Stomach smooth muscle (tissue), 2 donors: Measurements from ENCODE around the gene FOXL2.

Experiments
- H3K27ac ChIP-seq: one replicate; pipeline ENCODE4 v1.7.0; 2013; ENCODE audit warnings: mild to moderate bottlenecking, low read length, inconsistent platforms
- H3K27me3 ChIP-seq, 2 donors: one replicate each; pipeline ENCODE4 v1.7.0; 2013; ENCODE audit warnings: low read length in 2 of 2; ENCODE audit not compliant: insufficient read depth in 2 of 2, control insufficient read depth in 1 of 2
- H3K36me3 ChIP-seq, 2 donors: one replicate each; pipeline ENCODE4 v1.7.0; 2013; ENCODE audit warnings: low read length in 2 of 2; ENCODE audit not compliant: control insufficient read depth in 2 of 2, insufficient read depth in 2 of 2
- H3K4me1 ChIP-seq: one replicate; pipeline ENCODE4 v1.7.0; 2013; ENCODE audit warnings: low read length; ENCODE audit not compliant: control insufficient read depth, insufficient read depth
- H3K4me3 ChIP-seq, 2 donors: one replicate each; pipeline ENCODE4 v1.7.0; 2013; ENCODE audit warnings: low read length in 2 of 2
- H3K9ac ChIP-seq, 2 donors: one replicate each; pipeline ENCODE4 v1.7.0; 2013; ENCODE audit warnings: low read length in 2 of 2, mild to moderate bottlenecking in 1 of 2
- H3K9me3 ChIP-seq, 2 donors: one replicate each; pipeline ENCODE4 v1.7.0; 2013; ENCODE audit warnings: low read length in 2 of 2; ENCODE audit not compliant: control insufficient read depth in 2 of 2
- donor health status: healthy.
- donor health status: Pancreatic carcinoma.

The FOXL2 gene

GRCh38 chr3:138909904-138910303 lies 37.0 kb downstream of the FOXL2 start:
- Histone ChIP-seq H3K4me3 (no peak overlapping the region), H3K4me1 (peaks cover 2% of the 10 kb centered on the region), H3K9ac (no peak overlapping the region), H3K27ac (no peak overlapping the region), H3K9me3 (no peaks in the 10 kb centered on the region), H3K27me3 (no peaks in the 10 kb centered on the region), H3K36me3 (no peaks in the 10 kb centered on the region)

GRCh38 chr3:138908846-138909245 lies 38.1 kb downstream of the FOXL2 start:
- Histone ChIP-seq H3K27me3 (no peaks in the 10 kb centered on the region), H3K27ac (no peak overlapping the region), H3K4me3 (no peak overlapping the region), H3K36me3 (no peaks in the 10 kb centered on the region), H3K4me1 (no peaks in the 10 kb centered on the region), H3K9me3 (no peaks in the 10 kb centered on the region), H3K9ac (no peak overlapping the region)

GRCh38 chr3:138907539-138907938 lies 39.4 kb downstream of the FOXL2 start:
- H3K36me3 ChIP-seq: no peaks in the 10 kb centered on the region

GRCh38 chr3:138902171-138902570 lies 44.8 kb downstream of the FOXL2 start:
- Histone ChIP-seq H3K36me3 (no peaks in the 10 kb centered on the region), H3K9me3 (no peaks in the 10 kb centered on the region), H3K27ac (no peak overlapping the region), H3K4me1 (peaks cover 4% of the 10 kb centered on the region), H3K9ac (no peak overlapping the region), H3K4me3 (no peak overlapping the region), H3K27me3 (no peaks in the 10 kb centered on the region)

More at GRCh38 chr3:138907539-138907938, 39.4 kb downstream of the FOXL2 start:
- Histone ChIP-seq H3K9me3 (no peaks in the 10 kb centered on the region), H3K27ac (no peak overlapping the region), H3K27me3 (no peaks in the 10 kb centered on the region), H3K4me3 (no peak overlapping the region), H3K4me1 (no peaks in the 10 kb centered on the region), H3K9ac (no peak overlapping the region)

- no peaks in the 10 kb centered on the region for H3K9me3 ChIP-seq
- no peak overlapping the region for H3K4me3 ChIP-seq
- no peaks in the 10 kb centered on the region for H3K36me3 ChIP-seq
- peaks cover 4% of the 10 kb centered on the region for H3K4me1 ChIP-seq
- H3K27me3 ChIP-seq: no peaks in the 10 kb centered on the region
- H3K9ac ChIP-seq: no peak overlapping the region
- no peak overlapping the region for H3K27ac ChIP-seq
Measured at GRCh38 chr3:138901567-138901966, 45.4 kb downstream of the FOXL2 start.

- Histone ChIP-seq H3K4me1 (peaks cover 4% of the 10 kb centered on the region), H3K27me3 (no peaks in the 10 kb centered on the region), H3K4me3 (no peak overlapping the region), H3K36me3 (no peaks in the 10 kb centered on the region), H3K27ac (no peak overlapping the region), H3K9ac (no peak overlapping the region), H3K9me3 (no peaks in the 10 kb centered on the region)
Measured at GRCh38 chr3:138899351-138899991, 47.5 kb downstream of the FOXL2 start.

- H3K36me3 ChIP-seq: no peaks in the 10 kb centered on the region
- H3K27me3 ChIP-seq: no peaks in the 10 kb centered on the region
- H3K9me3 ChIP-seq: no peaks in the 10 kb centered on the region
- no peak overlapping the region for H3K4me3 ChIP-seq
- H3K4me1 ChIP-seq: peaks cover 4% of the 10 kb centered on the region
- H3K27ac ChIP-seq: no peak overlapping the region
- no peak overlapping the region for H3K9ac ChIP-seq
Measured at GRCh38 chr3:138898708-138899107, 48.2 kb downstream of the FOXL2 start.

- H3K27me3 ChIP-seq: no peaks in the 10 kb centered on the region
- H3K27ac ChIP-seq: no peak overlapping the region
- H3K9me3 ChIP-seq: no peaks in the 10 kb centered on the region
- no peak overlapping the region for H3K4me3 ChIP-seq
- no peak overlapping the region for H3K9ac ChIP-seq
- no peaks in the 10 kb centered on the region for H3K36me3 ChIP-seq
- H3K4me1 ChIP-seq: peaks cover 4% of the 10 kb centered on the region
Measured at GRCh38 chr3:138898301-138898700, 48.6 kb downstream of the FOXL2 start.
